ENCODE measurements around the gene EHMT1.

GRCh38 chr9:137666513-137666822 is 47.7 kb downstream of the EHMT1 start:
- TF ChIP-seq TCF12 (IDR thresholded peaks at IDR 0.05; ENCODE audit: low read depth) (no peak), CREB1 (IDR thresholded peaks at IDR 0.05; ENCODE audit: low read depth) (no peak), TAF1 (IDR thresholded peaks at IDR 0.05; ENCODE audit: low read depth) (no peak), EP300 (IDR thresholded peaks at IDR 0.05; ENCODE audit: borderline replicate concordance) (no peak), USF1 (IDR thresholded peaks at IDR 0.05) (no peak), CEBPB (IDR thresholded peaks at IDR 0.05) (no peak), RAD21 (IDR thresholded peaks at IDR 0.05; ENCODE audit: low read depth) (no peak)
- TF ChIP-seq, protein P1, sequence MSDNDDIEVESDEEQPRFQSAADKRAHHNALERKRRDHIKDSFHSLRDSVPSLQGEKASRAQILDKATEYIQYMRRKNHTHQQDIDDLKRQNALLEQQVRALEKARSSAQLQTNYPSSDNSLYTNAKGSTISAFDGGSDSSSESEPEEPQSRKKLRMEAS (IDR thresholded peaks at IDR 0.05), result no peak
